Glutamatergic neuron (in vitro differentiated cells): ENCODE measurements around the gene USP49. TPM values are rescaled to one million over a fixed set of nuclear protein-coding genes. Genes with fewer than 3 reads are reported as not detected.
"Not testable (repeated sequence)": the region's sequence is repeated elsewhere in the genome, so short reads cannot be mapped to it uniquely, and the experiment has no call there.

Source experiments
- DNase-seq: peaks from one replicate; pipeline ENCODE4 v3.0.0; 2022
- H3K27ac Mint-ChIP-seq: one replicate; pipeline ENCODE4 v1.8.0; 2020; ENCODE audit warnings: mild to moderate bottlenecking, mixed read lengths, inconsistent platforms; ENCODE audit not compliant: unreplicated experiment
- H3K27me3 Mint-ChIP-seq: one replicate; pipeline ENCODE4 v1.8.0; 2020; ENCODE audit warnings: mild to moderate bottlenecking, moderate library complexity, mixed read lengths, inconsistent platforms; ENCODE audit not compliant: unreplicated experiment
- H3K36me3 Mint-ChIP-seq: one replicate; pipeline ENCODE4 v1.8.0; 2020; ENCODE audit warnings: mild to moderate bottlenecking, mixed read lengths, inconsistent platforms; ENCODE audit not compliant: unreplicated experiment
- H3K4me1 Mint-ChIP-seq: one replicate; pipeline ENCODE4 v1.8.0; 2020; ENCODE audit warnings: mild to moderate bottlenecking, low read depth, mixed read lengths, inconsistent platforms; ENCODE audit not compliant: unreplicated experiment
- H3K4me3 Mint-ChIP-seq: one replicate; pipeline ENCODE4 v1.8.0; 2020; ENCODE audit warnings: mild to moderate bottlenecking, mixed read lengths, inconsistent platforms; ENCODE audit not compliant: unreplicated experiment
- H3K9me3 Mint-ChIP-seq: one replicate; pipeline ENCODE4 v1.8.0; 2020; ENCODE audit warnings: mild to moderate bottlenecking, moderate library complexity, mixed read lengths, inconsistent platforms; ENCODE audit not compliant: unreplicated experiment
- CTCF ChIP-seq: fragments of 200-600 bp; sonication (generic); IDR thresholded peaks from one replicate; pipeline ENCODE4 v1.5.0; 2021; ENCODE audit not compliant: partially characterized antibody, unreplicated experiment
- total RNA-seq: library from RNA; stranded (reverse); fragmentation: NEBNext Ultra II Directional; extraction: Animal tissue kit (Norgen Biotek cat#: 25700); gene quantifications from one replicate; pipeline ENCODE4 v1.2.1, GENCODE V29; 2021; ENCODE audit not compliant: unreplicated experiment

The USP49 gene
- total RNA-seq, 1 donor from 2014 or later: 14.7 TPM

- H3K9me3 Mint-ChIP-seq: peaks cover 6% of the 10 kb centered on the region
- peaks cover 5% of the 10 kb centered on the region for H3K36me3 Mint-ChIP-seq
- DNase-seq: no peak
- H3K4me3 Mint-ChIP-seq: no peak overlapping the region
- peaks cover 8% of the 10 kb centered on the region for H3K4me1 Mint-ChIP-seq
- no peak for TF ChIP-seq CTCF
- H3K27me3 Mint-ChIP-seq: peaks cover 1% of the 10 kb centered on the region
- no peak overlapping the region for H3K27ac Mint-ChIP-seq
Observed at GRCh38 chr6:41767112-41767833, 127.9 kb downstream of the USP49 start.

GRCh38 chr6:41766043-41766664 lies 129.0 kb downstream of the USP49 start:
- not testable (repeated sequence) for H3K27me3 Mint-ChIP-seq, H3K4me3 Mint-ChIP-seq, DNase-seq, H3K9me3 Mint-ChIP-seq, H3K4me1 Mint-ChIP-seq, H3K27ac Mint-ChIP-seq, H3K36me3 Mint-ChIP-seq

GRCh38 chr6:41763470-41763869 lies 131.7 kb downstream of the USP49 start:
- Mint-ChIP-seq H3K4me3 (no peak overlapping the region), H3K4me1 (peaks cover 6% of the 10 kb centered on the region), H3K27ac (no peak overlapping the region), H3K36me3 (no peaks in the 10 kb centered on the region), H3K9me3 (peaks cover 6% of the 10 kb centered on the region), H3K27me3 (no peaks in the 10 kb centered on the region)
- DNase-seq: no peak
- TF ChIP-seq CTCF: no peak

GRCh38 chr6:41759905-41760579 lies 135.1 kb downstream of the USP49 start:
- H3K4me1 Mint-ChIP-seq: peaks cover 6% of the 10 kb centered on the region
- H3K27ac Mint-ChIP-seq: no peak overlapping the region
- TF ChIP-seq CTCF: no peak
- no peak overlapping the region for H3K4me3 Mint-ChIP-seq
- no peaks in the 10 kb centered on the region for H3K36me3 Mint-ChIP-seq
- peaks cover 6% of the 10 kb centered on the region for H3K27me3 Mint-ChIP-seq
- peaks cover 6% of the 10 kb centered on the region for H3K9me3 Mint-ChIP-seq
- DNase-seq: no peak

- Mint-ChIP-seq H3K9me3 (peaks cover 6% of the 10 kb centered on the region), H3K27me3 (peaks cover 6% of the 10 kb centered on the region), H3K27ac (no peak overlapping the region), H3K36me3 (no peaks in the 10 kb centered on the region), H3K4me1 (peaks cover 6% of the 10 kb centered on the region), H3K4me3 (no peak overlapping the region)
- no peak for DNase-seq
- TF ChIP-seq CTCF: no peak
Observed at GRCh38 chr6:41759106-41759904, 135.9 kb downstream of the USP49 start.
